GM19372 (cell line): Measurements from ENCODE around the gene SPATA45.

Source experiments
- ATAC-seq: cut with Tn5 transposase; IDR thresholded peaks from one replicate; pipeline ENCODE4 v1.9.1; 2021; ENCODE audit warnings: mild to moderate bottlenecking, low read depth, moderate library complexity; ENCODE audit not compliant: unreplicated experiment

The SPATA45 gene

GRCh38 chr1:212833211-212834207, 13.9 kb downstream of the SPATA45 start:
- ATAC-seq = peak; percentile 79

- no peak for ATAC-seq
These were observed 19.1 kb downstream of the SPATA45 start for GRCh38 chr1:212828395-212828794.

- no peak for ATAC-seq
These were observed 19.6 kb downstream of the SPATA45 start for GRCh38 chr1:212827831-212828278.

GRCh38 chr1:212827171-212827776, 20.2 kb downstream of the SPATA45 start:
- no peak for ATAC-seq

- ATAC-seq = no peak
These were observed 21.5 kb downstream of the SPATA45 start for GRCh38 chr1:212825798-212826452.

- ATAC-seq = no peak
These were observed 23.2 kb downstream of the SPATA45 start for GRCh38 chr1:212824201-212824600.

GRCh38 chr1:212822956-212823355, 24.5 kb downstream of the SPATA45 start:
- no peak for ATAC-seq

GRCh38 chr1:212820969-212821368, 26.5 kb downstream of the SPATA45 start:
- ATAC-seq = no peak

- ATAC-seq = peak; percentile 60
These were observed 27.7 kb downstream of the SPATA45 start for GRCh38 chr1:212819726-212820125.

- no peak for ATAC-seq
These were observed 30.7 kb downstream of the SPATA45 start for GRCh38 chr1:212816567-212817278.

GRCh38 chr1:212814537-212815334, 32.7 kb downstream of the SPATA45 start:
- no peak for ATAC-seq

- no peak for ATAC-seq
These were observed 41.7 kb downstream of the SPATA45 start for GRCh38 chr1:212805767-212806166.

GRCh38 chr1:212797681-212798080, 49.8 kb downstream of the SPATA45 start:
- ATAC-seq = no peak

GRCh38 chr1:212794561-212795014, 52.9 kb downstream of the SPATA45 start:
- peak; percentile 75 for ATAC-seq

- ATAC-seq = no peak
These were observed 55.0 kb downstream of the SPATA45 start for GRCh38 chr1:212792396-212792908.

GRCh38 chr1:212791676-212792395, 55.6 kb downstream of the SPATA45 start, which contains the start of the genes NSL1 and TATDN3:
NSL1 (minus strand) TSS chr1:212791777; CDS start chr1:212791763, 14 bp downstream.
TATDN3 (plus strand) TSS chr1:212791894; CDS start chr1:212791922, 28 bp downstream.
- ATAC-seq = peak; percentile 64

- peak; percentile 17 for ATAC-seq
These were observed 56.2 kb downstream of the SPATA45 start for GRCh38 chr1:212791261-212791675.

GRCh38 chr1:212785871-212786270, 61.6 kb downstream of the SPATA45 start:
- no peak for ATAC-seq
